NCI-H1105 treated with DMSO at 0.1 percent for 48 hours (cell line): ENCODE results near the gene MSL2.
"Not testable (repeated sequence)": the region's sequence is repeated elsewhere in the genome, so short reads cannot be mapped to it uniquely, and the experiment has no call there.

Source experiments
- DNase-seq: peaks from one replicate; lab custom pipeline; 2025; lab: John Stamatoyannopoulos, UW

Gene MSL2

DNA sequence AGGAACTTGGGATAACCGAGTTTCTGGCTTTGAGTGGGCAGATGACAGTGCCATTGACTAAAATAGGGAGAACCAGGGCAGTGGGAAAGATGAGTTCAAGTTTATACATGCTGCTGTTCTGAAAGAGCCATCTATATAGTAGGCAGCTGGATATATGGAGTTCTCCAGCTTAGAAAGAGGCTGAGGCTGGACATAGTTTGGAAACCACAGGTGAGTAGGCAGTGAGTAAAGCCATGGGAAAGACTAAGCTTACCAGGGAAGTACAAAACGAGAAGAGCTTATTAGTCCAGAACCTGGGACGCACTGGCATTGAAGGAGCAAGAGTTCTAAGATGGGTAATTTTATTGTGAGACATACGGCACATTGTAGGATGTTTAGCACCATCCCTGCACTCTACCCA, 54.2 kb downstream of the MSL2 start:
- DNase-seq: no peak

- DNase-seq: no peak
These were observed 54.8 kb downstream of the MSL2 start for GRCh38 chr3:136141291-136141785.

- no peak for DNase-seq
These were observed 59.7 kb downstream of the MSL2 start for GRCh38 chr3:136136454-136136853.

GRCh38 chr3:136135039-136135802, 60.9 kb downstream of the MSL2 start:
- no peak for DNase-seq

- DNase-seq: no peak
These were observed 62.0 kb downstream of the MSL2 start for GRCh38 chr3:136134091-136134490.

DNA sequence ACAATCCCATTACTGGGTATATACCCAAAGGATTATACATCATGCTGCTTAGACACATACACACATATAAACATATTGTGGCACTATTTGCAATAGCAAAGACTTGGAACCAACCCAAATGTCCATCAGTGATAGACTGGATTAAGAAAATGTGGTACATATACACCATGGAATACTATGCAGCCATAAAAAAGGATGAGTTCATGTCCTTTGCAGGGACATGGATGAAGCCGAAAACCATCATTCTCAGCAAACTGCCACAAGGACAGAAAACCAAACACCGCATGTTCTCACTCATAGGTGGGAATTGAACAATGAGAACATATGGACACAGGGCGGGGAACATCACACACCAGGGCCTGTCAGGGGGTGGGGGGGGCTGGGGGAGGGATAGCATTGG, 64.5 kb downstream of the MSL2 start:
- not testable (repeated sequence) for DNase-seq

GRCh38 chr3:136122006-136122405, 74.1 kb downstream of the MSL2 start:
- no peak for DNase-seq

GRCh38 chr3:136120373-136121348, 75.5 kb downstream of the MSL2 start:
- DNase-seq: no peak

DNA sequence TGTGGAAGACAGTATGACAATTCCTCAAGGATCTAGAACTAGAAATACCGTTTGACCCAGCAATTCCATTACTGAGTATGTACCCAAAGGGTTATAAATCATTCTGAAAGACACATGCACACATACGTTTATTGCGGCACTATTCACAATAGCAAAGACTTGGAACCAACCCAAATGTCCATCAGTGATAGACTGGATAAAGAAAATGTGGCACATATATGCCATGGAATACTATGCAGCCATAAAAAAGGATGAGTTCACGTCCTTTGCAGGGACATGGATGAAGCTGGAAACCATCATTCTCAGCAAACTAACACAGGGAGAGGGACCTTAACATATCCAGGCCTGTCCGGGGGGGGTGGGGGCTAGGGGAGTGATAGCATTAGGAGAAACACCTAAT, 76.4 kb downstream of the MSL2 start:
- DNase-seq: not testable (repeated sequence)

GRCh38 chr3:136119332-136119731, 76.8 kb downstream of the MSL2 start:
- not testable (repeated sequence) for DNase-seq

- DNase-seq: no peak
These were observed 81.7 kb downstream of the MSL2 start for GRCh38 chr3:136114421-136114820.

- DNase-seq: no peak
These were observed 85.7 kb downstream of the MSL2 start for GRCh38 chr3:136110481-136110880.

GRCh38 chr3:136109499-136109898, 86.6 kb downstream of the MSL2 start:
- no peak for DNase-seq

DNA sequence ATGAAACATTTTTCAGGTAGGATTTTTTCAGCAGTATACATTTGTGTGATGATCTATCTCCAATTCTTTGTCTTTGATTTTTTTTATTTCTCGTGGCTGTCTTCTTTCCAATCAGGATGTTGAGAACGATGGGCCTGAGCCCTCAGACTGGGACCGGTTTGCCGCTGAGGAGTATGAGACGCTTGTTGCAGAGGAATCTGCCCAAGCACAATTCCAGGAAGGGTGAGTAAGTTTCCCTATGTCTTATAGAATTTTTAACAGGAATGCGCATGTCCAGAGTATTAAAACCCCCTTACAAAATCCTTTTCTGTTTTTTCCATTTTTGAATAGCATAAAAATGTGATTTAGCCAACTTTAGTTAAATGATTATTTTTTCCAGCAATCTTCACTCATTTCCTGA, 90.0 kb downstream of the MSL2 start:
- no peak for DNase-seq

GRCh38 chr3:136105044-136105443, 91.1 kb downstream of the MSL2 start:
- no peak for DNase-seq
